Activated naive CD8-positive, alpha-beta T cell (primary cell): Measurements from ENCODE around the gene DMRTB1.

Source experiments
- H3K27ac Mint-ChIP-seq: one replicate; pipeline ENCODE4 v1.8.0; 2021; ENCODE audit warnings: mixed read lengths
- H3K27me3 Mint-ChIP-seq: one replicate; pipeline ENCODE4 v1.8.0; 2021; ENCODE audit warnings: mixed read lengths
- H3K36me3 Mint-ChIP-seq: one replicate; pipeline ENCODE4 v1.8.0; 2021; ENCODE audit warnings: mixed read lengths
- H3K4me1 Mint-ChIP-seq: one replicate; pipeline ENCODE4 v1.8.0; 2021; ENCODE audit warnings: low read depth, mixed read lengths
- H3K4me3 Mint-ChIP-seq: one replicate; pipeline ENCODE4 v1.8.0; 2021; ENCODE audit warnings: mild to moderate bottlenecking, mixed read lengths
- H3K9me3 Mint-ChIP-seq: one replicate; pipeline ENCODE4 v1.8.0; 2021; ENCODE audit warnings: low read depth, mixed read lengths

Gene DMRTB1

DNA sequence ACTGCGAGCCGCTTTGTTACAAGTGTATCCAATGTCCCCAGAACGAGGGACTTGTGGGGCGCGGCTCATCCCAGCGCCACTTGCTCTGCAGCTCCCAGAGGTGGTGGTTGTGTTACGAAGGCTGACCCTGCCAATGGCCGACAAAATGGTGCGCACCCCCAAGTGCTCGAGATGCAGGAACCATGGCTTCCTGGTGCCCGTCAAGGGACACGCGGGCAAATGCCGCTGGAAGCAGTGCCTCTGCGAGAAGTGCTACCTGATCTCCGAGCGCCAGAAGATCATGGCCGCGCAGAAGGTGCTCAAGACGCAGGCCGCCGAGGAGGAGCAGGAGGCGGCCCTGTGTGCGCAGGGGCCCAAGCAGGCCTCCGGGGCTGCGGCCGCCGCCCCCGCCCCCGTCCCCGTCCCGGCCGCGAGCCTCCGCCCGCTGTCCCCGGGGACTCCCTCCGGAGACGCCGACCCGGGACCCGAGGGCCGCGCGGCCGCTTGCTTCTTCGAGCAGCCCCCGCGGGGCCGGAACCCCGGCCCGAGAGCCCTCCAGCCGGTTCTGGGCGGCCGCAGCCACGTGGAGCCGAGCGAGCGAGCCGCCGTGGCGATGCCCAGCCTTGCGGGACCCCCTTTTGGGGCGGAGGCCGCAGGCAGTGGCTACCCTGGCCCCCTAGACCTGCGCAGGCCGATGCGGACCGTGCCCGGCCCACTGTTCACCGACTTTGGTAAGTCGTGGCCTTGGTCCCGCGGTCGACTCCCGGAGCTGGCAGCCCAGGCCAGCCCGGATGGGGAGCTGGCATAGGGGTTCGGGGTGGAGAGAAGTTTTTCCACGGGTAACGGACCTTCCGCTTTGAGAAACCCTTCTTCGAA, at the start of gene DMRTB1:
DMRTB1 (plus strand) TSS at position 79 of the 855 bp plus-strand sequence; CDS start at position 134, 55 bp downstream.
- no peak within 1 kb of the TSS for H3K27ac Mint-ChIP-seq
- no peak within 1 kb of the TSS for H3K4me3 Mint-ChIP-seq
- H3K4me1 Mint-ChIP-seq, result no peaks in the 10 kb centered on the region
- H3K9me3 Mint-ChIP-seq, result no peaks in the 10 kb centered on the region
- H3K27me3 Mint-ChIP-seq, result peaks cover 2% of the 10 kb centered on the region
- H3K36me3 Mint-ChIP-seq, result no peaks in the 10 kb centered on the region

DNA sequence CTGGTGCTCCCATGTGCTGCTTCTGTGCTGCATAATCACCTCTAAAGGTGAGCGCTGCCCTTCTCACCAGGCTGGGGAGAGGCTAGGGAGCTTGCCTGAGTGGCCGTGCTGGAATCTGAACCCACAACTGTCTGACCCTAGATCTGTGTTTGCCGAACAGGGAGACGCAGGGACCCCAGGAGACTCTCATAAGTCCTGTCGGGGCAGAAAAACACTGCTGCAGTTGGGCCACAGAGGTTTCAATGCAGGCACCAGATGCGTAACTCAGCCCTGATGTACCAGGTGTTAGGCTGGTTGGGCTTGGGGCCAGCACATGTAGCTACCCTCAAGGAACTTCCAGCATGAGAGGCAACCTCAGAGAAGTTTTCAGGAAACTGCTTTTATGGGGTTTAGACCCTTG, 49.5 kb upstream of the DMRTB1 start:
- Mint-ChIP-seq H3K27me3 (no peaks in the 10 kb centered on the region), H3K4me1 (peaks cover 49% of the 10 kb centered on the region), H3K4me3 (no peak overlapping the region), H3K36me3 (no peaks in the 10 kb centered on the region), H3K9me3 (no peaks in the 10 kb centered on the region), H3K27ac (no peak overlapping the region)

- H3K4me1 Mint-ChIP-seq, result peaks cover 51% of the 10 kb centered on the region
- H3K27me3 Mint-ChIP-seq, result no peaks in the 10 kb centered on the region
- H3K9me3 Mint-ChIP-seq, result no peaks in the 10 kb centered on the region
- peak overlapping the region; percentile 14 for H3K4me3 Mint-ChIP-seq
- no peak overlapping the region for H3K27ac Mint-ChIP-seq
- no peaks in the 10 kb centered on the region for H3K36me3 Mint-ChIP-seq
Measured at GRCh38 chr1:53410100-53410541, 49.1 kb upstream of the DMRTB1 start.

- Mint-ChIP-seq H3K27ac (no peak overlapping the region), H3K27me3 (no peaks in the 10 kb centered on the region), H3K9me3 (no peaks in the 10 kb centered on the region), H3K4me1 (peaks cover 54% of the 10 kb centered on the region), H3K36me3 (no peaks in the 10 kb centered on the region), H3K4me3 (no peak overlapping the region)
Measured at GRCh38 chr1:53410701-53411100, 48.5 kb upstream of the DMRTB1 start.

DNA sequence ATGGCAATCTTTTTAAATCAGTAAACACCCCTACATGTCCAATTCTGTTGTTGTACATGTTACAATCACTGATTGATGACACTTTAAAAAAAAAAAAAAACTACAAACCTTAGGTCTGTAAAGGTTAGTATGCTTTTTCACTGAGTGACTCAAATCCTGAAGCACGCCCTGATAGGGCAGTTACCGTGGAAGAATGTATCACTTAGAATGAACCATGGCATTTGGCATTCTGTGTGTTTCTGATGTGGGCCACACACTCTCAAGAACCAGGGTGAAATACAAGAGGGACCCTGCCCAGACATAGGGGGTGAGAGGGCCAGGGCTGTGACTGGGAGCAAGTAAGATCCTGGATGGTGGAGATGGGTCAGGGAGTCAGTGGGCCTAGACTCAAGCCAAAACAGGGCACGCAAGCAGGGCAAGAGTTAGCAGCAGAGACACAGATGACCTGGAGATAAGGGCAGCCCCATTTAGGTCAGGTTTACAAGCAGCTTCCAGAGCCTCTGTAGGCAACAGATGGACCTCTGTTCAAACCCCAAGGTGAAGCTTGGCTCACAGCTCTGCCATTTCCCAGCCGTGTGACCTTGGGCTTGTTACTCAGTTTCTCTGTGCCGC, 47.6 kb upstream of the DMRTB1 start:
- H3K27ac Mint-ChIP-seq, result peak overlapping the region; percentile 90
- no peaks in the 10 kb centered on the region for H3K36me3 Mint-ChIP-seq
- peak overlapping the region; percentile 66 for H3K4me3 Mint-ChIP-seq
- no peaks in the 10 kb centered on the region for H3K9me3 Mint-ChIP-seq
- peaks cover 54% of the 10 kb centered on the region for H3K4me1 Mint-ChIP-seq
- no peaks in the 10 kb centered on the region for H3K27me3 Mint-ChIP-seq

GRCh38 chr1:53412285-53413174, 46.7 kb upstream of the DMRTB1 start:
- Mint-ChIP-seq H3K27me3 (no peaks in the 10 kb centered on the region), H3K4me3 (peak overlapping the region; percentile 77), H3K4me1 (peaks cover 59% of the 10 kb centered on the region), H3K9me3 (no peaks in the 10 kb centered on the region), H3K27ac (peak overlapping the region; percentile 95), H3K36me3 (no peaks in the 10 kb centered on the region)

GRCh38 chr1:53413175-53414001, 45.8 kb upstream of the DMRTB1 start:
- H3K9me3 Mint-ChIP-seq, result no peaks in the 10 kb centered on the region
- H3K4me1 Mint-ChIP-seq, result peaks cover 60% of the 10 kb centered on the region
- H3K27ac Mint-ChIP-seq, result peak overlapping the region; percentile 95
- peak overlapping the region; percentile 77 for H3K4me3 Mint-ChIP-seq
- H3K36me3 Mint-ChIP-seq, result no peaks in the 10 kb centered on the region
- H3K27me3 Mint-ChIP-seq, result no peaks in the 10 kb centered on the region

DNA sequence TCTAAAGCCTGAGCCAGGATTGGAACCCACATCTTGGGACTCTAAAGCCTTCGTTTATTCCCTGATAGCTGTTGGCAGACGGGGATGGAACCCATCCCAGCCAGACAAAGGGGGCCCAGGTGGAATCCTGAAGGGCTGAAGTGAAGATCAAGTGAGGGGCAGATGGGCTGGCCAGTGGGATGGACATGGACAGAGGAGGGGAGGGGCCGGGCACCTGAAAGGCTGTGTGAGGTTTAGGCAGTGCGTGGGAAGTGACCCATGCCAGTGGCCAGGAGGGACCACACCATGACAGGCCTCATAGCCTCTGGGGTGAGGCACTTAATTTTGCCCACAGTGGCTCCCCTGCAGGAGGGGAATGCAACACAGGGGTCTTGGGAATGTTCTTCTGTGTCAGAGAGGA, 44.6 kb upstream of the DMRTB1 start:
- H3K4me3 Mint-ChIP-seq, result no peak overlapping the region
- H3K36me3 Mint-ChIP-seq, result no peaks in the 10 kb centered on the region
- H3K9me3 Mint-ChIP-seq, result no peaks in the 10 kb centered on the region
- no peaks in the 10 kb centered on the region for H3K27me3 Mint-ChIP-seq
- peaks cover 60% of the 10 kb centered on the region for H3K4me1 Mint-ChIP-seq
- peak overlapping the region; percentile 54 for H3K27ac Mint-ChIP-seq

- Mint-ChIP-seq H3K27me3 (no peaks in the 10 kb centered on the region), H3K4me3 (no peak overlapping the region), H3K27ac (peak overlapping the region; percentile 34), H3K4me1 (peaks cover 55% of the 10 kb centered on the region), H3K9me3 (no peaks in the 10 kb centered on the region), H3K36me3 (no peaks in the 10 kb centered on the region)
Measured at GRCh38 chr1:53415432-53415831, 43.8 kb upstream of the DMRTB1 start.

DNA sequence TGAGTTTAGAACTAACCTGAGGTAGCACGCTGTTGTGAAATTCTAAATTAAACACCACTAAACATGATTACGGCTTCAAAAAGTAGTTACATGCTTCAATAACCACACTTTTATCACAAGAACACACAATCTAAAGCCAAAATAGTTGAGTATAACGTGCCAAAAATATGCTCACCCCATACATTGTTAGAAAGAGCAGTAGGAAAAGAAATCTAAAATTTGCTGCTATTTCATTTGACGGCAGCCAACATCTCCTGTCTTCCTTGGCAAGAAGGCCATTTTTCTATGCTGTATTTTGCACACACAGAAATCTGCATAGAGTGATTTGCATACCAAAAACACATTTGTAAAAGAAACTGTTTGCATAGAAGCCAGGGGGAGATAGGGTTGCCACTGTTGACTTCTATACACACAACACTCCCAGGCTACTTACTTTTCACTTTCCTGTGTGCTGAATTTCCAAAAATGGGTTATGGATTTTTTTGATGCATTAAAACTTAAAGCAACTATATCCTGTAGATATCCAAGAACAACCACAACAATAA, 42.9 kb upstream of the DMRTB1 start:
- Mint-ChIP-seq H3K36me3 (no peaks in the 10 kb centered on the region), H3K9me3 (peaks cover 2% of the 10 kb centered on the region), H3K4me1 (peaks cover 47% of the 10 kb centered on the region), H3K27me3 (no peaks in the 10 kb centered on the region), H3K27ac (no peak overlapping the region), H3K4me3 (no peak overlapping the region)

DNA sequence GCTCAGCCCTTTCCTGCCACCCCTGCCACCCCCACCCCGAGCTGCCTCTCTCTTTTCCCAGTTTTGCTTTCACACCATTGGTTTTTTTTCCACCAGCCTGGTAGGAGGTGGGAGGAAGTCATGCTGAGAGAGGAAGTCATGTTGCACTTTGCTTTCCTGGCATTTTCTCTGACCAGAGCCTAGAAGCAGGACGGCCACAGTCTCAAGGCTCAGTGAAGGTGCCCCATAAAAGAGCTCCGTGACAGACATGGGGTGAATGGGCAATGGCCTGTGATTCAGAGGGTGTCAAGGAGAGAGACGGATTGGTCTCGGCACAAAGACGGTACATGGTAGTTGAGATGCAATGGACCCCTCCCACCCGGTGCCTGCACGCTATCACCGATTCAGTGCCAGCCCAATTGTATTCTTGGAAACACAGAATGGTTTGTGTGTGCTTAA, 42.1 kb upstream of the DMRTB1 start:
- Mint-ChIP-seq H3K36me3 (no peaks in the 10 kb centered on the region), H3K27me3 (no peaks in the 10 kb centered on the region), H3K4me3 (no peak overlapping the region), H3K27ac (no peak overlapping the region), H3K9me3 (peaks cover 6% of the 10 kb centered on the region), H3K4me1 (peaks cover 40% of the 10 kb centered on the region)

DNA sequence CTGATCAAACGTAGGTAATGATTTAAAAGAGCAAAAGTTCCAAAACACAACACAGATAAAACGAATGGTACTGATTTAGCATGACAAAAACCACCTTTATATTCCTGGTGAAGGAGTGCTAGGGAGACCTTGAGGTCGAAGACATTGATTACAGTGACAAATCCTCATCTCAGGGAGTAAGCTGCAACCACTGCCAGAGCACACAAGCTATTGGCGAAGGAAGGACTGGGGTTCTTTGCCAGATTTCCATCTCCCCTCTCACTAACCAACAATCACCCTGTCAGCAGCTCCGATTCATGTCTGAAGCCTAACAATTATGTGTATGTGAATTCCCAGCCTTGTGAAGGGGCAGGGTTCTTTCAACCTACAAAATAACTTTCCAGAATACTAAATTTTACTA, 40.2 kb upstream of the DMRTB1 start:
- Mint-ChIP-seq H3K4me3 (no peak overlapping the region), H3K36me3 (no peaks in the 10 kb centered on the region), H3K27me3 (no peaks in the 10 kb centered on the region), H3K27ac (no peak overlapping the region), H3K9me3 (peaks cover 6% of the 10 kb centered on the region), H3K4me1 (peaks cover 20% of the 10 kb centered on the region)

GRCh38 chr1:53420341-53420740, 38.9 kb upstream of the DMRTB1 start:
- H3K4me1 Mint-ChIP-seq, result peaks cover 9% of the 10 kb centered on the region
- H3K4me3 Mint-ChIP-seq, result no peak overlapping the region
- H3K27me3 Mint-ChIP-seq, result no peaks in the 10 kb centered on the region
- H3K36me3 Mint-ChIP-seq, result no peaks in the 10 kb centered on the region
- peaks cover 6% of the 10 kb centered on the region for H3K9me3 Mint-ChIP-seq
- H3K27ac Mint-ChIP-seq, result no peak overlapping the region

DNA sequence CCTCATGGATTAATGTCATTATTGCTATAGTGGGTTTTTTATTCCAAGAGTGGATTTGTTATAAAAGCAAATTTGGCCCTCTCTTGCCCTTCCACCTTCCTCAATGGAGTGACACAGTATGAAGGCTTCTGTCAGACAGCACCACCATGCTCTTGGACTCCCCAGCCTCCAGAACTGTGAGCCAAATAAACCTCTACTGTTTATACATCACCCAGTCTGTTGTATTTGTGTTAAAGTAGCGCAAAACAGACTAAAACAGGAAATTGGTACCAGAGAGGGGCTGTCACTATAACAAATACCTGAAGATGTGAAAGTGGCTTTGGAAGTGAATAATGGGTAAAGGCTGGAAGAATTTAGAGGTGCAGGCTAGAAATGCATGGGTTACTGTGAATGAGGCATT, 38.0 kb upstream of the DMRTB1 start:
- H3K9me3 Mint-ChIP-seq, result peaks cover 6% of the 10 kb centered on the region
- H3K4me3 Mint-ChIP-seq, result no peak overlapping the region
- peaks cover 9% of the 10 kb centered on the region for H3K4me1 Mint-ChIP-seq
- no peaks in the 10 kb centered on the region for H3K27me3 Mint-ChIP-seq
- no peaks in the 10 kb centered on the region for H3K36me3 Mint-ChIP-seq
- no peak overlapping the region for H3K27ac Mint-ChIP-seq
